Measurements from ENCODE around the gene SLC35A3. TPM values are rescaled to one million over a fixed set of nuclear protein-coding genes. Genes with fewer than 3 reads are reported as not detected.
A peak's percentile ranks its signal among the peaks of the same experiment; 100 is the strongest.

Gene SLC35A3
- total and polyA plus RNA-seq, 9 of the 15 experiments (the other 6 are each of a cell fraction or from before 2014, with no cell fraction given): 3.5 to 21.7 (median 13.2) TPM

DNA sequence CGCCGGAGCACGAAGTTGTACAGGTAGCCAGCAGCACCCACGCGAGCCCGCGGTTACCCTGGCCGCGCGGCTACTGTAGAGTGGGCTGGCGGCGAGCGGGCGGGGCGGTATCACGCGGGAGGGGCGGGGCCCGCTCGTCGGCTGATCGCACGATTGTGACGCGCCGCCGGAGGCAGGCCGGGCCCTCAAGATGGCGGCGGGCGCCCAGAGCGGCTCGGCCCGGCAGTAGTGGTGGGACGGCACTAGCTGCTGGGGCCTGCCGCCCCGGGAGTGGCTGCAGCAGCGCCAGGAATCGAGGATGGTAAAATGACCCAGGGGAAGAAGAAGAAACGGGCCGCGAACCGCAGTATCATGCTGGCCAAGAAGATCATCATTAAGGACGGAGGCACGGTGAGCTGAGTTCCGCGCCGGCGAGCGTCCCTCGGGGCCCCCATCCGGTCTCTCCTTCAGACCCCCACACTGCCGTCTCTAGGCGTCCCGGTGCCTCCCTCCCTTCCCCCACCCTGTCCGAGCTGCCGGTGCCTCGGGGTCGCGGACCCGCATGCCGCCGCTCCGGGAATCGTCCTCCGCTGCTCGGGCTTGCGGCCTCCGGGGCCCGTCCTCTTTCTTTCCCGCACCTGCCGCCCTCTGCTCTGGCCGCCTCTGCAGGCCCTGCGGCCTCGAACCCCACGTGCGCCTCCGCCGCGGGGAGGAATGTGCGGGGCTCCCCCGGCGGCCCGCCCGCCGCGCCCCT, 68.3 kb downstream of the SLC35A3 start (continued):
- TF ChIP-seq BCLAF1 (IDR thresholded peaks at IDR 0.05; ENCODE audit: borderline replicate concordance in 1 of 2, control insufficient read depth in 1 of 2, low read depth in 2 of 2, low read length in 1 of 2) (no peak), PTRF (tag; IDR thresholded peaks at IDR 0.05) (no peak), E2F5 (CRISPR knock-in tag; IDR thresholded peaks at IDR 0.05) (0 out of 2 replicates have a peak, but pooled peaks have one; percentile 82), BMI1 (IDR thresholded peaks at IDR 0.05; ENCODE audit: low read length) (no peak), LEF1 (IDR thresholded peaks at IDR 0.05) (no peak), ZNF133 (CRISPR knock-in tag; IDR thresholded peaks at IDR 0.05) (no peak), EZH2 (IDR thresholded peaks at IDR 0.05; ENCODE audit: borderline replicate concordance, low read depth, low read length) (no peak), L3MBTL2 (IDR thresholded peaks at IDR 0.05) (peak; percentile 68; the same call in 1 of the 2 replicates), GMEB1 (CRISPR knock-in tag; IDR thresholded peaks at IDR 0.05) (no peak), ELK3 (CRISPR knock-in tag; IDR thresholded peaks at IDR 0.05) (no peak), ZNF766 (CRISPR knock-in tag; conservative IDR thresholded peaks at IDR 0.05) (0 out of 2 replicates have a peak, but pooled peaks have one; percentile 31), DNMT1 (IDR thresholded peaks at IDR 0.05) (no peak), SMARCE1 (IDR thresholded peaks at IDR 0.05) (no peak), ZNF311 (CRISPR knock-in tag; IDR thresholded peaks at IDR 0.05) (no peak), HNRNPLL (IDR thresholded peaks at IDR 0.05; ENCODE audit: low read depth, low read length, poor library complexity, severe bottlenecking) (no peak)
- TF ChIP-seq, protein P1, sequence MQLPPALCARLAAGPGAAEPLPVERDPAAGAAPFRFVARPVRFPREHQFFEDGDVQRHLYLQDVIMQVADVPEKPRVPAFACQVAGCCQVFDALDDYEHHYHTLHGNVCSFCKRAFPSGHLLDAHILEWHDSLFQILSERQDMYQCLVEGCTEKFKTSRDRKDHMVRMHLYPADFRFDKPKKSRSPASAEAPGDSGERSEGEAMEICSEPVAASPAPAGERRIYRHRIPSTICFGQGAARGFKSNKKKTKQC (CRISPR knock-in tag; IDR thresholded peaks at IDR 0.05): peak; percentile 69
